Subcutaneous adipose tissue (tissue), 4 donors: Measurements from ENCODE around the gene ABHD3. TPM values are rescaled to one million over a fixed set of nuclear protein-coding genes. Genes with fewer than 3 reads are reported as not detected.

Experiments
- total RNA-seq, 4 donors: library from RNA; depleted of rRNA; stranded (reverse); fragments of >200 nt; gene quantifications; one replicate each; pipeline ENCODE4 v1.1.0, GENCODE V29; 2016
- TF ChIP-seq, protein P1 (sequence below): fragments of 450-650 bp; IDR thresholded peaks from one replicate; pipeline ENCODE4 v1.5.1; 2016; ENCODE audit warnings: low read depth, mild to moderate bottlenecking, control low read depth, antibody characterized with exemption, moderate library complexity

ABHD3 gene
- total RNA-seq, 4 donors from 2014 or later, result 13.6 to 28.5 (median 17.4) TPM

DNA sequence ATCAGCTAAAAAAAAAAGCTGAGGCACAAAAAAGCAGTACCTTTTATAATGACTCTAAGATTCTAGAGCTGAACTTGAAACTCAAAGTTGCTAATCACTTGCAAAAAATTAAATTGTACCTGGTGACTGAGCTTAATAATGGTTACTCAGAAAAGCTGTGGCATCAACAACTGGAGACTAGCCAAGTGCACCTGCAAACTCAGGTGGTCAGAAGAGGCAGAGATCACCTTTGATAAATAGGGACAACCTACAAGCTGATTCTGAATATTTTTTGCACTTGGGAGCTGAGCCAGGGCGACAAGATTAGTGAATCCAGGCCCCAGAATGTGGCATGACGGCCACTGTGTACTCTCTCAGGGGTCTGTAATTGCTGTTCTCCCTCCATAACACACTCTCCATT is 3.0 kb downstream of the ABHD3 start:
- TF ChIP-seq, protein P1, sequence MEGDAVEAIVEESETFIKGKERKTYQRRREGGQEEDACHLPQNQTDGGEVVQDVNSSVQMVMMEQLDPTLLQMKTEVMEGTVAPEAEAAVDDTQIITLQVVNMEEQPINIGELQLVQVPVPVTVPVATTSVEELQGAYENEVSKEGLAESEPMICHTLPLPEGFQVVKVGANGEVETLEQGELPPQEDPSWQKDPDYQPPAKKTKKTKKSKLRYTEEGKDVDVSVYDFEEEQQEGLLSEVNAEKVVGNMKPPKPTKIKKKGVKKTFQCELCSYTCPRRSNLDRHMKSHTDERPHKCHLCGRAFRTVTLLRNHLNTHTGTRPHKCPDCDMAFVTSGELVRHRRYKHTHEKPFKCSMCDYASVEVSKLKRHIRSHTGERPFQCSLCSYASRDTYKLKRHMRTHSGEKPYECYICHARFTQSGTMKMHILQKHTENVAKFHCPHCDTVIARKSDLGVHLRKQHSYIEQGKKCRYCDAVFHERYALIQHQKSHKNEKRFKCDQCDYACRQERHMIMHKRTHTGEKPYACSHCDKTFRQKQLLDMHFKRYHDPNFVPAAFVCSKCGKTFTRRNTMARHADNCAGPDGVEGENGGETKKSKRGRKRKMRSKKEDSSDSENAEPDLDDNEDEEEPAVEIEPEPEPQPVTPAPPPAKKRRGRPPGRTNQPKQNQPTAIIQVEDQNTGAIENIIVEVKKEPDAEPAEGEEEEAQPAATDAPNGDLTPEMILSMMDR, result no peak

DNA sequence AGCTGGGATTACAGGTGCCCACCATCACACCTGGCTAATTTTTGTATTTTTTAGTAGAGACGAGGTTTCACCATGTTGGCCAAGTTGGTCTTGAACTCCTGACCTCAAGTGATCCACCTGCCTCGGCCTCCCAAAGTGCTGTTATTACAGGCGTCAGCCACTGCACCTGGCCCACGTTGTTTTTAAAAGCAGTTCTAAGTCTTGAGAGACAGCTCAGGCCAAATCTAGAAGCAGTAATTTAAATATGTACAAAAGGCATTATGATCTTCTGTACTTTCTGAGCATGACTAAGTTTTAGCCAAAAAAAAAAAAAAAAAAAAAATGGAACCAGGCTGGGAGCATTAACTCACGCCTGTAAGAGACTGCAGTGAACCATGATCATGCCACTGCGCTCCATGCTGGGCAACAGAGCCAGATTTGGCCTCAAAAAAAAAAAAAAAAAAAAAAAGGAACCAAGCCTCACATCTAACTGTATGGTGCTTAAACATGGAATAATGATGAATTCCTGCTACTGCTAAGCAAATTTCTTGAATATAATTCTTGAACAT is 4.0 kb downstream of the ABHD3 start:
- TF ChIP-seq, protein P1, result no peak

DNA sequence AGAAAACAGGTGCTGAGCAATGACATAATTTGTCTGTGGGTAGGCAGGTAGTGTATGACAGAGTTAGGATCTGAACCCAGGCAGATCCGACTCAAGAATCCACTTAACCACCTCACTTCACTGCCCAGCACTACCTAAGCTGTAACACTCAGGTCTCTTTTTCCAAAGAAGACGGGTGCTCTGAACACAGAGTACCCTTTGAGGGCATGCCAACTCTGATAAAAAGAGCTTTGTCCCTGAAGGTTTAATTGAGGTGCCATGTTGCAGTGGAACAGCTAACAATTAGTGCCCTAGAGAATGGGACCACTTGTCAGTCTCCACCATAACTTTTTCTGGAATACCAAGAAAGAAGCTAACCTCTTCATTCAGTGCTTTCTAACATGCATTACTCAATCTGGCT is 11.3 kb downstream of the ABHD3 start:
- TF ChIP-seq, protein P1, result no peak

DNA sequence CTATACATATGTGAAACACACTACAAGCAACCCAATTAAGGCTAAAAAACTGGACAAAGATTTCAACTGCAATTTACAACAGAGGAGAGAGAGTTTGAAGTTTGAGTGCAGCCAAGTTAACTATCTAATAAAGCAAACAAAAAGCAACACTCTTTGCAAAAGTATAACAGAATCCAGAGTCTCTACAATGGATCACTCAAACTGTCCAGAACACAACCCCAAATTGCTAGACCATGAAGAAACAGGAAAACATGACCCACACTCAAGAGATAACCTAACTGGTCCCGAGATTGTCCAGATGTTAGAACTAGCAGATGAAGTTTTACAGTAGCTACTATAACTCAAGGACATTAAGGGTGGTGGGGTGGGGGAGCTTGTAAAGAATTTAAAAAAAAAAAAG is 14.8 kb downstream of the ABHD3 start:
- TF ChIP-seq, protein P1, result no peak

DNA sequence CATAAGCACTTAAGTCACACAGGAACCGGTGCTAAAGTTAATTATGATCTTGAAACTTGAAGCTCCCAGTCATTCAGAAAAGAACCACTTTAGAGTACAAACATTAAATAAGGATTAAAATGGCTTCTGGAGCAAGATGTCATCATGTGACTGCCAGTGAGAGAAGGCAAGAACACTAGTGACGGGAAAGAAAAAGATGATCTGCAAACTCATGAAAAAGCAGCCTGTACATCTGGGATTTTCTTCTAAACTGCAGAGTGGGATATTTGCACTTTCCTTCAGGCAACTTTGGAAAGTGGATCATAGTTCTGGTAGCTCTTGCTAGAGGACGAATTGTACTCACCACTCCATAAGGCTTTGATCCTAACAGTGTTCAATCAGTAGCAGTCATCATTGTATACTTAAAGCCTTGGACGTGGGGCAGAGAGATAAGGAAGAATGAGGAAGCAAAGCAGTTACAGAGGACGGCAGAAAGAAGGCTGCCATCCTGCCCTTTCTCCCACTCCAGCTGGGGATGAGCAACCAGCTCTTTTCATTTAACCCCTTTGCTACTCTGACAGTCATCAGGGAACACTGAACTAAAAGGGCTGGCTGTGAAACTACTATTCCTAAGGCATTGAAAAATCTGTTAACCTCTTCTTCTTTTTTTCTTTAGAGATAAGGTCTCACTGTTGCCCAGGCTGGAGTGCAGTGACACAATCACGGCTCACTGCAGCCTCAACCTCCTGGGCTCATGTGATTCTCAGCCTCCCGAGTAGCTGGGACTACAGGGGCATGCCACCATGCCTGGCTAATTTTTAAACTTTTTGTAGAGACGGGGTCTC is 18.1 kb downstream of the ABHD3 start:
- TF ChIP-seq, protein P1, result no peak

DNA sequence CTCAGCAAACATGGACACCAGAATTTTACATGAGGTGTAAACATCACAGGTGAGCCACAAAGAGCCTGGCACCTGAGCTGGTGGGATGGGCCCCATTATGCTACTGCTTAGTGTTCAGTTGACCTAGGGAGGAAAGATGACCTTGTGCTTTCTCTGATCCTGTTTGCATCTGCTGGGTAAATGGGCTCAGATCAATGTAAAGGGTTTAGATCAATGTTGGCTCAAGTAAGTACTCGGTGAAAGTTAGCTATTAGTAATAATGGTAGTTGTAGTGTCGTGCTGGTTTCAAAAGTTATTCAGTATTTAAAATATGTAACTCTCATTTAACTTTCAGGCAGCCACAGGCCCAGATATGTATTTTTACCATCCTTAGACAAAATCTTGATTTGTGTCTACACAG is 19.8 kb downstream of the ABHD3 start:
- TF ChIP-seq, protein P1, result no peak

DNA sequence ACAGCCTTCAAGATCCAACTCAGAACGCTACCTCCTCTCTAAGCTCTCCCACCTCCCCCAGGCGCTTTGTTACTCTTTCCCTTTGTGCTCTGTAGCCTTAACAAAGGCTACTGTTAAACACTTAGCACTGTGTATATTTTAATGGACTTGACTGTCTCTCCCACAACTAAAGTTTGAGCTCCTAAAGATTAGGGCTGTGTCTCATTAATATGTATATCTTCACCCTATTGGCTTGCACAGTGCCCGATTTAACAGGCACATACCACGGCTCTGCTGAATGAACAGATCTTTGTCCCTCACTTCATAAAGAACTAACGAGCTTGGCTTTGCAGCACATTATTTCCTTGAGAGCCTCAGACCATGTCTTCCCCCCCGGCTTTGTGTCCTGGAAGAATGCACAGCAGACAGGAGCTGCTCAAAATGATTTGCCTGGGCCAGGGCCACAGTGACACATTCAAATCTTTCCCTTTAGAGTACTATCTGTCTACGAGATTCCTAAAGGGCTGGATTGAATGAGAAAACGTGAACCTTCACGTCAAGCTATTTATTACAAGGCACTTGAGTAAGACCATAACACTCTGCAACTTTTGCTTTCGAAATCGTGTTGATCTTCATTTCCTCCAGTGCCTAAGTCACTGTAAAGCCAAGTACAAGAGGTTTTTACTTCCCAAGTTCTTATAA is 22.1 kb downstream of the ABHD3 start:
- TF ChIP-seq, protein P1, result no peak
